ENCODE measurements around the gene LRRC72. TPM values are rescaled to one million over a fixed set of nuclear protein-coding genes. Genes with fewer than 3 reads are reported as not detected.

The LRRC72 gene
- total RNA-seq, 6 donors from 2014 or later, result not detected

DNA sequence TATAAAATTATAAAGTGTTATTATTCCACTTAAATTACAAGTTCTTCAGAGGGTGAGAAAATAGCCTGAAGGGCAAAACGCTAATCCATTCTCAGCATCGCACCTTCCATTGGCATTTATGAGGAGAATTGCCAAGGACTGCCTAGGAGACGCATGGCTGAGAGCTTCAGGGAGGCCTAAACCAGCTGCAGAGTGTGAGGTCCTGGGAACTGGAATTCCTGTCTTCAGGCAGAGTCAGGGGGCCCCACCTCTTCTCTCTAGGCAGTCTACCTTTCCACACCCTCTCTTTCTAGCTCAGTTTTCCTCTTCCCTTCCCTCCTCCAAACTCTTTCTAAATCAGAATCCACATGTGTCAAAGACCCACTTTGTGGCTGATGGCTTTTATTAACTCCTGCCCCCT, 35.3 kb downstream of the LRRC72 start:
- WGBS, 2 donors, result 89 to 90% methylated on average over 3 of the region's 3 CpGs
- no peak for ATAC-seq (ENCODE audit: low FRiP score in 2 of 2)

DNA sequence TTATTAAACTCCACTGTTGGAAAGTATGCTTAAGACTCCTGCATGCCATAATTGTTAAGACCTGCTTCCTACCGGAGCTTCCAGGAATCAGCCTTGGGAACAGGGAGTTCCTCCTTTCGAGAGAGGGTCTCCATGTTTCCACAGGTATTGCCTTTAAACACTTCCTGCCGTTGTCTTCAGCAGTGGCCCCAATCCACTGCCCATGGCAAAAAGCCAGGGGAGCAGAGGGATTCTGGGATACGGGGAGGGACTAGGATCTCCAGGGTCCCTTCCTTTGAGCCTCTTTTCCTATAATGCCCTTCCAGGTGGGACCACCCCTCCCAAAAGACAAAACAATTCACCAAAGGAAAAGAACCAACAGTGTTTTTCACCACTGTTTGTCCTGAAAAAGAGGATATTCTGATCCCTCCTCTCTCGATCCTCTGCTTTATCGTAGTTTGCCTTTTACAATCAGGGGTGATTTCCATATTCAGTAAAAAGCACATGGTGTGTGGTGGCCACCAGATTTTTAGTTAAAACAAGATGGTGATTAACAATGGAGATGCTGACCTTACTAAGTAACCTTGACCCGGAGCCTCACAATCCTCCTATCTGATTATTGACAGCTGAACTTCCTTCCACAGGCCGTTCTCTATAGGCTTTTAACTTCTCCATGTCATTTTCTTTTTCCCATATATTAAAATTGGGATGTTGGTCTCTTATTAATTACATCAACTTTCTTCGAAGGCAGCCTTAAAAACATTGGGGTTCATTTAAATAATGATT, 36.0 kb downstream of the LRRC72 start:
- H3K27ac ChIP-seq, result no peak overlapping the region
- ATAC-seq (ENCODE audit: low FRiP score in 2 of 2) (no peak), DNase-seq (no peak)
- 85 to 86% methylated on average over 9 of the region's 9 CpGs for WGBS, 2 donors
- no peaks in the 10 kb centered on the region for H3K27me3 ChIP-seq
- peaks cover 0 to 6% (median 5%) of the 10 kb centered on the region in 4 donors for H3K4me1 ChIP-seq
- peak overlapping the region in 1 of 4 donors; percentile 29 for H3K4me3 ChIP-seq
- H3K36me3 ChIP-seq, result no peaks in the 10 kb centered on the region
- TF ChIP-seq EP300 (IDR thresholded peaks at IDR 0.05) (no peak), POLR2AphosphoS5 (IDR thresholded peaks at IDR 0.05) (no peak), POLR2A (IDR thresholded peaks at IDR 0.05) (no peak)
- TF ChIP-seq, protein P1, sequence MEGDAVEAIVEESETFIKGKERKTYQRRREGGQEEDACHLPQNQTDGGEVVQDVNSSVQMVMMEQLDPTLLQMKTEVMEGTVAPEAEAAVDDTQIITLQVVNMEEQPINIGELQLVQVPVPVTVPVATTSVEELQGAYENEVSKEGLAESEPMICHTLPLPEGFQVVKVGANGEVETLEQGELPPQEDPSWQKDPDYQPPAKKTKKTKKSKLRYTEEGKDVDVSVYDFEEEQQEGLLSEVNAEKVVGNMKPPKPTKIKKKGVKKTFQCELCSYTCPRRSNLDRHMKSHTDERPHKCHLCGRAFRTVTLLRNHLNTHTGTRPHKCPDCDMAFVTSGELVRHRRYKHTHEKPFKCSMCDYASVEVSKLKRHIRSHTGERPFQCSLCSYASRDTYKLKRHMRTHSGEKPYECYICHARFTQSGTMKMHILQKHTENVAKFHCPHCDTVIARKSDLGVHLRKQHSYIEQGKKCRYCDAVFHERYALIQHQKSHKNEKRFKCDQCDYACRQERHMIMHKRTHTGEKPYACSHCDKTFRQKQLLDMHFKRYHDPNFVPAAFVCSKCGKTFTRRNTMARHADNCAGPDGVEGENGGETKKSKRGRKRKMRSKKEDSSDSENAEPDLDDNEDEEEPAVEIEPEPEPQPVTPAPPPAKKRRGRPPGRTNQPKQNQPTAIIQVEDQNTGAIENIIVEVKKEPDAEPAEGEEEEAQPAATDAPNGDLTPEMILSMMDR (IDR thresholded peaks at IDR 0.05), result no peak
- no peaks in the 10 kb centered on the region for H3K9me3 ChIP-seq

More for the DNA sequence above, 35.3 kb downstream of the LRRC72 start:
- no peak for DNase-seq
- Histone ChIP-seq H3K4me1 (peaks cover 0 to 6% (median 5%) of the 10 kb centered on the region in 4 donors), H3K9me3 (no peaks in the 10 kb centered on the region), H3K27ac (no peak overlapping the region), H3K36me3 (no peaks in the 10 kb centered on the region), H3K4me3 (no peak overlapping the region), H3K27me3 (no peaks in the 10 kb centered on the region)
- TF ChIP-seq EP300 (IDR thresholded peaks at IDR 0.05) (no peak), POLR2AphosphoS5 (IDR thresholded peaks at IDR 0.05) (no peak), POLR2A (IDR thresholded peaks at IDR 0.05) (no peak)
- TF ChIP-seq, protein P1 (IDR thresholded peaks at IDR 0.05), result no peak

DNA sequence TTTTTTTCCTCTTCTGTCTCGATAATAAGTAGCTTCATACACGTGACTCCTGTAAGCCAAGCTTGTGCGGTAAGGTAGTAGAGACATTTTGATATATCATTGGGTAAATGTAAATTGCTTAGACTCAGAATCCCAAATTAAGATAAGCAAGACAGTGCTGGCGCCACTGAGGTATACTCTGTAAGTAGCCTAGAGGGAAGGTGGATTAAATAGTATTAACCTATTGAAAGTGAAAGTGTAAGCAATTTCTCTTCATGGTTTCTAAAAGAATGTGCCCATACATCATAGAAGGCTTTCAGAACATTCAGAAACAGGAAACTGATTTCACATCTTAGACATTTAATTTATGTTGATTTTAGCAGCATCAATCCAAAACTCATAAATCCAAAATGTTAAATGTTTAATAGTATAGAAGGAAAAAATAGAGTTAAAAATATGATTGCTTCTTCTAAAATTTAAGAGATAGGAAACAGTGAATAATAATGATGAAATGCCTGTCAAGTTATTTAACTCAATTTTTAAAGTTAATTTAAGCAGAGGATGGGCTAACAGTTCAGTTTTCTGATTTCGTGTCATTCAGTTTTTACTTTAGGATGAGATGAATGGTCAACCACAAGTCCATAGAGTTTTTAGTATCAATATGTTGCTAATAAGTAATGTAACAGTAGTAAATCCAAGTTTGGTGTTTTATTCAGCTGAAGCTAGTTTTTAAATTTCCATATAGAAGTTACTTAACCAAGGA, 36.8 kb downstream of the LRRC72 start:
- Histone ChIP-seq H3K4me1 (peaks cover 0 to 6% (median 5%) of the 10 kb centered on the region in 4 donors), H3K9me3 (no peaks in the 10 kb centered on the region), H3K27me3 (no peaks in the 10 kb centered on the region), H3K27ac (no peak overlapping the region), H3K4me3 (peak overlapping the region in 1 of 4 donors; percentile 29), H3K36me3 (no peaks in the 10 kb centered on the region)
- TF ChIP-seq, protein P1 (IDR thresholded peaks at IDR 0.05), result no peak
- no peak for TF ChIP-seq EP300 (IDR thresholded peaks at IDR 0.05)
- TF ChIP-seq POLR2AphosphoS5 (IDR thresholded peaks at IDR 0.05), result no peak
- no peak for TF ChIP-seq POLR2A (IDR thresholded peaks at IDR 0.05)
- WGBS, 2 donors, result 50 to 56% methylated on average over 5 of the region's 5 CpGs
- no peak for DNase-seq
- ATAC-seq (ENCODE audit: low FRiP score in 2 of 2), result no peak

DNA sequence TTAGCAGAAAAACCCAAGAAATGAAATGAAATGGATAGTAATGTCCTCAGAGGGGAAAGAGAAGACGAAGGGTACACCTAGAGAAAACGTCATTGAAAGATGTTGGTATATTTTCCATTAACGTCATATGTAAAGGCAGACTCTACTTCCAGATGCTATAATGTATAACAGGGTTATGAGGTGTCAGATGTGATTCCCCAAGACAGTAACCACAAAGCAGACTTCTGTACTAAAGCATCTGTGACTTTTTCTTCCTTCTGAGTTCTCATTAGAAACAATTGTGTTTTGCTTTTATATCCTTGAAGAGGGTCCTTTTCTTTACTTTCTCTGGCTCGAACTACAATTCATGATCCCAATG, 37.4 kb downstream of the LRRC72 start:
- 84 to 87% methylated on average over 4 of the region's 4 CpGs for WGBS, 2 donors
- no peak overlapping the region for H3K27ac ChIP-seq
- ATAC-seq (ENCODE audit: low FRiP score in 2 of 2) (no peak), DNase-seq (no peak)
- H3K36me3 ChIP-seq, result no peaks in the 10 kb centered on the region
- TF ChIP-seq EP300 (IDR thresholded peaks at IDR 0.05), result no peak
- TF ChIP-seq, protein P1 (IDR thresholded peaks at IDR 0.05), result no peak
- TF ChIP-seq POLR2AphosphoS5 (IDR thresholded peaks at IDR 0.05), result no peak
- TF ChIP-seq POLR2A (IDR thresholded peaks at IDR 0.05), result no peak
- H3K9me3 ChIP-seq, result no peaks in the 10 kb centered on the region
- no peaks in the 10 kb centered on the region for H3K27me3 ChIP-seq
- H3K4me1 ChIP-seq, result peaks cover 0 to 6% (median 5%) of the 10 kb centered on the region in 4 donors
- no peak overlapping the region for H3K4me3 ChIP-seq
